Measurements from ENCODE around the gene KRT9. TPM values are rescaled to one million over a fixed set of nuclear protein-coding genes. Genes with fewer than 3 reads are reported as not detected.
"Not testable (repeated sequence)": the region's sequence is repeated elsewhere in the genome, so short reads cannot be mapped to it uniquely, and the experiment has no call there.

The KRT9 gene
- total RNA-seq, 1 donor from 2014 or later, result 0.30 TPM

- H3K27ac Mint-ChIP-seq (ENCODE audit: unreplicated experiment), result no peak within 1 kb of the TSS
- no peak within 1 kb of the TSS for H3K4me3 Mint-ChIP-seq (ENCODE audit: unreplicated experiment)
- peaks cover 5% of the 10 kb centered on the region for H3K27me3 Mint-ChIP-seq (ENCODE audit: unreplicated experiment)
- peaks cover 1% of the 10 kb centered on the region for H3K4me1 Mint-ChIP-seq (ENCODE audit: unreplicated experiment)
- H3K9me3 Mint-ChIP-seq (ENCODE audit: unreplicated experiment), result no peaks in the 10 kb centered on the region
- no peaks in the 10 kb centered on the region for H3K36me3 Mint-ChIP-seq (ENCODE audit: unreplicated experiment)
- no peak for TF ChIP-seq CTCF (IDR thresholded peaks at IDR 0.05)
- no peak for DNase-seq (ENCODE audit: extremely low spot score, unreplicated experiment)
Observed at GRCh38 chr17:41586863-41587495, 15.1 kb upstream of the KRT9 start, which contains the start of gene KRT14. Gene KRT14 (minus strand): TSS chr17:41586895. CDS start chr17:41586834, 61 bp downstream.

- Mint-ChIP-seq H3K36me3 (ENCODE audit: unreplicated experiment) (no peaks in the 10 kb centered on the region), H3K4me3 (ENCODE audit: unreplicated experiment) (no peak overlapping the region), H3K27ac (ENCODE audit: unreplicated experiment) (no peak overlapping the region), H3K4me1 (ENCODE audit: unreplicated experiment) (peaks cover 9% of the 10 kb centered on the region), H3K9me3 (ENCODE audit: unreplicated experiment) (no peaks in the 10 kb centered on the region), H3K27me3 (ENCODE audit: unreplicated experiment) (no peaks in the 10 kb centered on the region)
- no peak for DNase-seq (ENCODE audit: extremely low spot score, unreplicated experiment)
- no peak for TF ChIP-seq CTCF (IDR thresholded peaks at IDR 0.05)
Observed at GRCh38 chr17:41585301-41586056, 13.6 kb upstream of the KRT9 start.

- peaks cover 12% of the 10 kb centered on the region for H3K4me1 Mint-ChIP-seq (ENCODE audit: unreplicated experiment)
- not testable (repeated sequence) for H3K9me3 Mint-ChIP-seq (ENCODE audit: unreplicated experiment); H3K27me3 Mint-ChIP-seq (ENCODE audit: unreplicated experiment); H3K4me3 Mint-ChIP-seq (ENCODE audit: unreplicated experiment); H3K36me3 Mint-ChIP-seq (ENCODE audit: unreplicated experiment); H3K27ac Mint-ChIP-seq (ENCODE audit: unreplicated experiment); DNase-seq (ENCODE audit: extremely low spot score, unreplicated experiment)
Observed at GRCh38 chr17:41584331-41584927, 12.6 kb upstream of the KRT9 start.

GRCh38 chr17:41583137-41584127 lies 11.6 kb upstream of the KRT9 start:
- Mint-ChIP-seq H3K4me3 (ENCODE audit: unreplicated experiment) (no peak overlapping the region), H3K27me3 (ENCODE audit: unreplicated experiment) (no peaks in the 10 kb centered on the region), H3K9me3 (ENCODE audit: unreplicated experiment) (no peaks in the 10 kb centered on the region)

GRCh38 chr17:41582061-41582968 lies 10.5 kb upstream of the KRT9 start:
- DNase-seq (ENCODE audit: extremely low spot score, unreplicated experiment), result not testable (repeated sequence)

More at GRCh38 chr17:41583137-41584127, 11.6 kb upstream of the KRT9 start:
- TF ChIP-seq CTCF (IDR thresholded peaks at IDR 0.05), result no peak
- Mint-ChIP-seq H3K27ac (ENCODE audit: unreplicated experiment) (no peak overlapping the region), H3K4me1 (ENCODE audit: unreplicated experiment) (peaks cover 13% of the 10 kb centered on the region), H3K36me3 (ENCODE audit: unreplicated experiment) (no peaks in the 10 kb centered on the region)
- DNase-seq (ENCODE audit: extremely low spot score, unreplicated experiment), result no peak

More at GRCh38 chr17:41582061-41582968, 10.5 kb upstream of the KRT9 start:
- not testable (repeated sequence) for H3K4me3 Mint-ChIP-seq (ENCODE audit: unreplicated experiment); H3K27ac Mint-ChIP-seq (ENCODE audit: unreplicated experiment); H3K36me3 Mint-ChIP-seq (ENCODE audit: unreplicated experiment); H3K27me3 Mint-ChIP-seq (ENCODE audit: unreplicated experiment); H3K9me3 Mint-ChIP-seq (ENCODE audit: unreplicated experiment)
- H3K4me1 Mint-ChIP-seq (ENCODE audit: unreplicated experiment), result peaks cover 13% of the 10 kb centered on the region
